ENCODE measurements around the gene PSPH.
"Not testable (repeated sequence)": the region's sequence is repeated elsewhere in the genome, so short reads cannot be mapped to it uniquely, and the experiment has no call there.

DNA sequence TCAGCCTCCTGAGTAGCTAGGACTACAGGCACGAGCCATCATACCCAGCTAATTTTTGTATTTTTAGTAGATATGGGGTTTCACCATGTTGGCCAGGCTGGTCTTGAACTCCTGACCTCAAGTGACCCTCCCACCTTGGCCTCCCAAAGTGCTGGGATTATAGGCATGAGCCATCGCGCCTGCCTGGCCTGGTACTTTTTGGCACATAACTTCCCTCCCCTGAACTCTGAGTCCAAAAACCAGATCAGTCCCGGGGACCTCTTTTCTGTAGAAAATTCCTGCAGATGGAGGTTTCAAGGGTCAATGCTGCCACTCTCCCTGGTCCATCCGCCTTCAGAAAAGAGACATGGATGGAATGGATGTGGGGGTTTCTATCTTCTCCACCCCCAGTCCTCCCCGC is 41.1 kb upstream of the PSPH start:
- TF ChIP-seq, protein P1, sequence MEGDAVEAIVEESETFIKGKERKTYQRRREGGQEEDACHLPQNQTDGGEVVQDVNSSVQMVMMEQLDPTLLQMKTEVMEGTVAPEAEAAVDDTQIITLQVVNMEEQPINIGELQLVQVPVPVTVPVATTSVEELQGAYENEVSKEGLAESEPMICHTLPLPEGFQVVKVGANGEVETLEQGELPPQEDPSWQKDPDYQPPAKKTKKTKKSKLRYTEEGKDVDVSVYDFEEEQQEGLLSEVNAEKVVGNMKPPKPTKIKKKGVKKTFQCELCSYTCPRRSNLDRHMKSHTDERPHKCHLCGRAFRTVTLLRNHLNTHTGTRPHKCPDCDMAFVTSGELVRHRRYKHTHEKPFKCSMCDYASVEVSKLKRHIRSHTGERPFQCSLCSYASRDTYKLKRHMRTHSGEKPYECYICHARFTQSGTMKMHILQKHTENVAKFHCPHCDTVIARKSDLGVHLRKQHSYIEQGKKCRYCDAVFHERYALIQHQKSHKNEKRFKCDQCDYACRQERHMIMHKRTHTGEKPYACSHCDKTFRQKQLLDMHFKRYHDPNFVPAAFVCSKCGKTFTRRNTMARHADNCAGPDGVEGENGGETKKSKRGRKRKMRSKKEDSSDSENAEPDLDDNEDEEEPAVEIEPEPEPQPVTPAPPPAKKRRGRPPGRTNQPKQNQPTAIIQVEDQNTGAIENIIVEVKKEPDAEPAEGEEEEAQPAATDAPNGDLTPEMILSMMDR (IDR thresholded peaks at IDR 0.05 in 2 of 3, conservative IDR thresholded peaks at IDR 0.05 in 1 of 3; ENCODE audit: borderline replicate concordance in 1 of 3, insufficient read depth in 1 of 3, low read depth in 2 of 3, low read length in 2 of 3), result not testable (repeated sequence)
- not testable (repeated sequence) for TF ChIP-seq ZNF274 (IDR thresholded peaks at IDR 0.05; ENCODE audit: low read depth, low read length); POLR2A (IDR thresholded peaks at IDR 0.05; ENCODE audit: borderline replicate concordance, extremely low read depth, insufficient read depth, insufficient read length)
- TF ChIP-seq, protein P2, sequence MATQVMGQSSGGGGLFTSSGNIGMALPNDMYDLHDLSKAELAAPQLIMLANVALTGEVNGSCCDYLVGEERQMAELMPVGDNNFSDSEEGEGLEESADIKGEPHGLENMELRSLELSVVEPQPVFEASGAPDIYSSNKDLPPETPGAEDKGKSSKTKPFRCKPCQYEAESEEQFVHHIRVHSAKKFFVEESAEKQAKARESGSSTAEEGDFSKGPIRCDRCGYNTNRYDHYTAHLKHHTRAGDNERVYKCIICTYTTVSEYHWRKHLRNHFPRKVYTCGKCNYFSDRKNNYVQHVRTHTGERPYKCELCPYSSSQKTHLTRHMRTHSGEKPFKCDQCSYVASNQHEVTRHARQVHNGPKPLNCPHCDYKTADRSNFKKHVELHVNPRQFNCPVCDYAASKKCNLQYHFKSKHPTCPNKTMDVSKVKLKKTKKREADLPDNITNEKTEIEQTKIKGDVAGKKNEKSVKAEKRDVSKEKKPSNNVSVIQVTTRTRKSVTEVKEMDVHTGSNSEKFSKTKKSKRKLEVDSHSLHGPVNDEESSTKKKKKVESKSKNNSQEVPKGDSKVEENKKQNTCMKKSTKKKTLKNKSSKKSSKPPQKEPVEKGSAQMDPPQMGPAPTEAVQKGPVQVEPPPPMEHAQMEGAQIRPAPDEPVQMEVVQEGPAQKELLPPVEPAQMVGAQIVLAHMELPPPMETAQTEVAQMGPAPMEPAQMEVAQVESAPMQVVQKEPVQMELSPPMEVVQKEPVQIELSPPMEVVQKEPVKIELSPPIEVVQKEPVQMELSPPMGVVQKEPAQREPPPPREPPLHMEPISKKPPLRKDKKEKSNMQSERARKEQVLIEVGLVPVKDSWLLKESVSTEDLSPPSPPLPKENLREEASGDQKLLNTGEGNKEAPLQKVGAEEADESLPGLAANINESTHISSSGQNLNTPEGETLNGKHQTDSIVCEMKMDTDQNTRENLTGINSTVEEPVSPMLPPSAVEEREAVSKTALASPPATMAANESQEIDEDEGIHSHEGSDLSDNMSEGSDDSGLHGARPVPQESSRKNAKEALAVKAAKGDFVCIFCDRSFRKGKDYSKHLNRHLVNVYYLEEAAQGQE (IDR thresholded peaks at IDR 0.05; ENCODE audit: low read depth), result not testable (repeated sequence)
